NCI-H2081 treated with DMSO at 0.1 percent for 48 hours (cell line): ENCODE results near the gene ADM2.

Experiments
- DNase-seq: peaks from one replicate; lab custom pipeline; 2025; lab: John Stamatoyannopoulos, UW

Gene ADM2

DNA sequence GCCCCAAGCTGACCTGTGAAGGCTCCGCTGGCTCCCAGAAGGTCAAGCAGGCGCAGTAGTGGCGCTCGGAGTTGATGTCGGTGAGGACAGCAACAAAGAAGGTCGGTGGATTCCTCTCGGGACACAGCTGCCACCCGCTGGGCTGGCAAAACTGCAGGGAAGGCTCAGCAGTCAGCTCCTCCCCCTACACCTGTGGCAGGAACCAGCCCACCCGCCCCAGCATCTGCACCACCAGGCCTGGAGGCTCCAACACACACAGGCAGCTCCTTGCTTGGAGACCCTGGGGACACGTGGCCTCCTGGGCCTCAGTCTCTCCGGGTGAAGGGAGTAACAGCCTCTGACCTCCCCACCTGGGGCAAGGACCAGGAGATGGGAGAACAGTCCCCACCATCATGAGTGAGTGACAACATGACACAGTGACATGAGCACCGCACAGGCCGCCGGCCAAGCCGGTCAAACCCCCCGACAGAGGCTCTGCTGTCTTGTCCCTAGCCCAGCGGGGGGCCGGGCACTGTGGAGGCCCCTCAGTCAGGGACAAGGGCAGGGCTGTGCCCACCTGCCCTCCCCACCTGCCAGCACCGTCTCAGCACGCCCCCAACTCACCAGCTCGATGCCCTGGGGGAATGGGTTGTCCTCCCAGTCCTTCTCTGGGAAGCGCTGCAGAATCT is 13.4 kb upstream of the ADM2 start:
- DNase-seq, result no peak

DNA sequence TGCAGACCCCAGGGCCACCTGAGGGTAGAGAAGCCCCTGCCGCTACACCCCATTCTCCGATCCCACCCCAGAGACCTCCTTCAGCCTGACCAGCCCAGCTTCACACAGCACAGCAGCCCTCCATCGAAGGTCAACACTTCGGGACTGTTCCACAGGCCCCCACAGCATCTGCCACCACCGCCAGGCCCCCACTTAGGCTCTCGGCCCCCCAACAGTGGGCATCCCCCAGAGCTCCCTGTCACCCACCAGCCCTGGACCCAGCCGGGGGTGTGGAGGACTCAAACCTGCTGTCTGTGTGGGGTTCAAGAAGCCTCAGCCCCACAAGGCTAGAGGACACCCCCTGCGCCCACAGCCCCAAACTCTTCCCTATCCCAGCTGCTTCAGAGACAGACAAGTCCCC is 12.7 kb upstream of the ADM2 start:
- no peak for DNase-seq

DNA sequence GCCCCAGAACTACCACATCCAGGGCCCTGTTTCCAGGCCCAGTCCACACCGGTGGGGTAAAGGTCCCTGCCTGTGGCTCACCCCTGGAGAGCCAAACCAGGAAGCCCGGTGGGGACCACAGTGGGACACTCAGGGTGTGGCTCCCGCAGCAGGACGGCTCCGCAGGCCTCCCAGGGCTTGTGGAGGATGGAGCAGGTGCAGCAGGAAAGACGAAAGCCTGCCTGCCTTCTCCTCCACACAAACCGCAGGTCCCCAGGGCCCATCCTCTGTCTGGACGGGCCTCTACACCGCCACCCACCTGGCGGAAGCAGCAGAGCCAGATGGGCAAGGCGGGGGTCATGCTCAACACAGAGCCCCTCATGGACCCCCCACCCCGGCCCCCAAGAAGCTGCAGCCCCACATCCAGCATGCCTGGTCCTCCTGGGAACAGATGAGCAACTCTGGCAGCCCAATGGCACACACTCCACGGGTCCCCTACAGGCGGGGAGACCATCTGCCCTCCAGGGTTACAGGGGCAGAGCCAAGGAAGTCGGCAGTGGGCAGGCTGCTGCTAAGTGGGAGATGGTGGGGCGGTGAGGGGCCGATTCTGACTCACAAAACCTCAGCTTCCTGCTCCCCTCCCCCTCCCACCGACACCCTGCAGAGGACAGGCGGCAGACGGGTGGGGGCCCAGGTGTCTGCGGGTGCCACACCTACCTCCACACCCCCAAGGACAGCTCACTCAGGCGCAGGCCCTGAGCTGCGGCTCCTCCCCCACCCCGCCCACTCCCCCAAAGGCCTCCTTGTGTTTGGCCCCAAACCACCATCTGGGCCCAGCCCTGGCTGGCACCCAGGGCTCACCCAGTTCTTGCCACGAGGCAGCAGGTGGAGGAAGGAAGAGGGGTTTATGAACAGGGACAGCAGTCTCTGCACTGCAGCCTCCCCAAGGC is 11.7 kb upstream of the ADM2 start:
- DNase-seq, result no peak

DNA sequence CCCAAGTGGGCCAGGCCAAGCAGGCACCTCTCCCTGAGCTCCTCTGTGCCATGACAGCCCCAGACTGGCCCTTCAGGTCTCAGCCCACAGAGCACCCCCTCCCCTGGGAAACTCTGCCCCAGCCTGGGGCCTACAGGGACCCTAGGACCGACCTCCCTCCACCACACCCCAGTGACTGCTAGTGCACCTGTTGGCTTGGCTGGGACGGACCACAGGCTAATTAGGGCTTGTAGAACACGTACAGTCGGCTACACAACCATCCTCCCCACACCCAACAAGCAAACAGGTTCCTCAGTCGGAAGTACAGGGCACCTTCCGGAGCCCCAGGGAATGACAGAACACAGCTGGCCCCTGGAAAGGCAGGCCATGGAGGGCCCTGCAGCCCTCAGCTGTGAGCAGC is 10.9 kb upstream of the ADM2 start:
- DNase-seq, result no peak

DNA sequence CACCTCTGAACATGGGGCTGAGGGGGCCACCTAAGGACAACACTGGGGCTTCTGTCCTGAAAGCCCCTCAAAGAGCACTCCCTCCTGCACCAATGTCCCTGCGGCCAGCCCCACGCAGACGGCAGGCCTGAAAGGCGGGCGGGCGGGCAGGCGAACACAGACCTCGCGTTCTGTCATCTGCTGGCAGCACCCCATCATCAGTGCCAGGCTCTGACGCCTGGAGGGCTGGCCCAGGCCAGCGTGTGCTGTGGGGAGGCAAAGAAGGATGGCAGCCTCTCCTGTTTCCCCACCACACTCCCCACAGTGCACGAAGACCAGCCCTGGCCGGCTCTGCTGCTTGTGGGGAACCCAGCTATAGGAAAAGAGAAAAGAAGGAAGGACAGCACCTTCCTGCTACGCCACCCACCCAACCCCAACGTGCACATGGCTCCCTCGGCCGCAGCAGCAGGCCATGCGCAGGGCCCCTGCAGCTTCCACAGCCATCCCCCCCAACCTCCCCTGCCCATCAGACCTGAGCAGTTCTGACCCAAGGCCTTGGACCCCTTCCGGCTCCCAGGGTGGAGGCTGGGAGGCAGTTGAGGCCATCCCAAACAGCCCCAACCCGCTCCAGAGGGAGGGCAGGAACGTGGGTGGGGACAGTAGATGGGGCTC is 10.0 kb upstream of the ADM2 start:
- DNase-seq, result no peak

DNA sequence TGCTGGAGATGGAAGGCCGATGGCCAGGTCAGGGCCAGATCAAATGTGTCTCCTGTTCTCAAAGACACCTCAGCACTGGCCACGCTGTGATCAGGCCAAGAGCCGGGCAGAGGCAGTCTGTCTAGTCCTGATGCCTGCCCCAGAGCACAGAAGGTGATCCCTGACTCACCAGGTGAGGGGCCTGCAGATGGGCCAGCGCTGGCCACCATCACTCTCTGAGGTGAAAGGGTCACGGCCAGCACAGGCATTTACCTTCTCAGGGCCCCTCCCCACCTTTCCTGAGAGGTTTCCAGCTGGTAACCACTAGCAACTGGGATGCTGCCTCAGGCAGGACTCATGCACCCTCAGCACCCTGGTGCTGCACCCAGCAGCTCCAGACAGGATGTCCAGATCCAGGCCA is 9.4 kb upstream of the ADM2 start:
- no peak for DNase-seq

DNA sequence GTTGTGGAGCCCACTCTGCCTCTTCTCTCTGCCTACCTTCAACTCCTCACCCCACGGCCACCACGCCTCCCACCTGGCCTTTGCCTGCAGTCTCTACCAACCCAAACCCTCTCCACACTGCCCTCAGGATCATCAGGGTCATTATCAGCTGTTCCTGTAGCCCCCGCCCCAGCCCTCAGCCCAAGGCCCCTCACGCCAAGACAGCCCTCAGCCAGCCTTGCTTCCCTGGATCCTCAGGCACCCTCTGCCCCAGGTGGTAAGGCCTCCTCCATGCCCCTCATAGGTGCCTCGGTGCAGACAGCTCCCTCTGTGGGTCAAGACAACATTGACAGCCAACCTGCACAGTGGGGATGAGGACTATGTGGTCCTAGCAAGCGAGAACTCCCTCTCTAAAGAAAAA is 8.3 kb upstream of the ADM2 start:
- DNase-seq, result no peak

DNA sequence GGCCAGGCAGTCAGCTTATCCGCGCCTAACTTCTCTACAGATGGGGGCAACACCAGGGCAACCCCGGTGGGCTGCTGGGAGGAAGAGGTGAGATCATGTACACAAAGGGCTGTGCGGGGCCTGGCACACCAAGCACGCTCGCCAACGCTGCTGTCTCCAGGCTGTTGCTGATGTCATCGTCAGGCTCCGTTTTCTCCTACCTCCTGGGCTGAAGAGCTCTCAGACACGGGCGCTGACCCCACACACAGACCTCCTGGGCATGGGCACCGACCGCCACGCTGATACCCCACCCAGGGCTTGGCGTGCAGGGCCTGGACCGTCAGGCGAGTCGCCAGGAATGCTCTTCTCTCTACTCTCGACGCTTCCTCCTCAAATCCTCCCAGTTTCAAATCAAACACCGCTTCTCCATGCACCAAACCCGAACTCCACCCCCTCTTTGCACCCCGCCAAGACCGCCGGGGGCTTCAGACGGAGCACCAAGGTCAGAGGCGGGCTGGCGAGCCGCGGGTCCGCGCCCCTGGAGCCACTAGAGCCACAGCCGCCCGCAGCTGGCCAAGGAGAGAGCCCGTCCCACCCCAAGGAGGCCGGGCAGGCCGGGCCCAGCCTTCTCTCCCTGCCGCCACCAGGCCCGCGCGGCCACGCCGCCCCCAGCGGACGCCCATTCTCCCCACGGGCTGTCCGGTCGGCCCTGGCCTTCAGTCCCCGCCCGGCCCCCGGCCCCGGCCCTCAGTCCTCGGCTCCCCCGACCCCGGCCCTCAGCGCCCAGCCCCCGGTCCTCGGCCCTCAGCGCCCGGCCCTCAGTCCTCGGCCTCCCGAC is 7.3 kb upstream of the ADM2 start:
- DNase-seq, result no peak

DNA sequence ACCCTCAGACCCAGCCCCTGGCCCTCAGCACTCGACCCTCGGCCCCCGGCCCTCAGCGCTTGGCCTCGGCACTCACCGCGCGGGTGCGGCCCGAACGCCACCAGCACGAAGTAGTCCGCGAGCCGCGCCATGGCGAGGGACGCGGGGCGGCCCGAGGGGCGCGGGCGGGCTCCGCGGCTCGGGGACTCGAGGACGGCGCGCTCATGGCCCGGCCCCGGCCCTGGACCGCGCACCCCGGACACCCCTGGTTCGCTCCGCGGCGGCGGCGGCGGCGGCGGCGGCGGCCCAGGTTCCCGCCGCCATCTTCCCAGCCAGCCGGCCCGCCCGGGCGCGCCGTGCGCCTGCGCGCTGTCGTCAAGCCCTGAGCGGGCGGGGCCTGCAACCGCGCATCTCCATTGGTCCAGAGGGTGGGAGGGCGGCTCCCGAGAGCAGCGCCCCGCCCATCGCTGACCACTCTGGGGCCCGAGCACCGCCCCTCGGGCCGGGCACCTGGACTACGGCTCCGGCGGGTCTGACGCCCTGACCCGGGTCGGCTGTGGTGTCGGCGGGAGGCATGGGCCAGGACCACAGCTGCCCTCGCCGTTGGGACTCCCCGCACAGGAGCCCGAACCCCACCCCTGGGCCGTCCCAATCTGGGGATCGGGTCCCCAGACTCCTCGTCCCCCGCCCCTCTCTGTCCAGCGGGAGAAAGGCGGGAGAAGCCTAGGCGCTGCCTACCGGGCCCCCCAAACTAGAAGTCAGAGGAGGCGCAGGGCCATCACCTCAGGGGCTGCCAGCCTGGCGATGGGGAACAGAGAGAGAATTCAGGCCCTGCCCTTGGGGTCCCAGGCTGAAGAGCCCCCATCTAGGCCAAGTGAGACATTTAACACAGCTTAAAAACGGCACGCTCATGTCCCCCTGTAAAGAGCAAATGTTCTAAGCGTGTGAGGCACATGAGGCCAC is 6.4 kb upstream of the ADM2 start, which contains the start of gene SBF1:
SBF1 (minus strand) TSS at position 326 of the 942 bp plus-strand sequence; CDS start at position 131, 195 bp downstream.
- DNase-seq, result no peak

DNA sequence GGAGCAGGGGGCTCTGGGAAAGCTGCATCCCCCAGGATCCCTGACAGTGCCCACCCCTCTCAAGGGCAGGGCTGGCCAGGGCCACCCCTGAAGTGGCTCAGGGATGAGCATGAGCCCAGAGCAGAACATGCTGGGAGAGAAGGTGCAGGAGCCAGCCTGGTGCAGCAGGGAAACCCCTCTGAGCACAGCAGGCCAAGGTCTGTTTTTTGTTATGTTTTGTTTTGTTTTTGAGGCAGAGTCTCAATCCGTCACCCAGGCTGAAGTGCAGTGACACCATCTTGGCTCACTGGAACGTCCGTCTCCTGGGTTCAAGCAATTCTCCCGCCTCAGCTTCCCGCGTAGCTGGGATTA is 5.7 kb upstream of the ADM2 start:
- DNase-seq, result no peak

DNA sequence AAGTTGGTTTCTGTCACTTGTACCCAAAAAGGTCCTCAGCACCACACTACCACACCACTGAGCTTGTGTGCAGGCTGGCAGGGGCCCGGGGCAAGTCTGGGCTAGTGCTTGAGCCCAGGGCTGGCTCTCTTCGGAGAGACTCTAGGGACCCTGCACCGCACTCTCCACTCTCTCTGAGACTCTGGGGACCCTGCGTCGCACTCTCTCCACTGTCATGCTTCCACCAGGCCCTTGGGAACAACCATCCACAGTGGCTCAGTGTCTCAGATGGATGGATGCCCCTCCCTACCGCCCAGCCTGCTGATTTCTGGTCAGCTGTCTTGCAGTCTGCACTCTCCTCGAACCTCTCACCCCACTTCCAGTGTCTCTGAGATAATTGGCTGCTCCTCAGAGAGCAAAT is 4.5 kb upstream of the ADM2 start:
- no peak for DNase-seq

DNA sequence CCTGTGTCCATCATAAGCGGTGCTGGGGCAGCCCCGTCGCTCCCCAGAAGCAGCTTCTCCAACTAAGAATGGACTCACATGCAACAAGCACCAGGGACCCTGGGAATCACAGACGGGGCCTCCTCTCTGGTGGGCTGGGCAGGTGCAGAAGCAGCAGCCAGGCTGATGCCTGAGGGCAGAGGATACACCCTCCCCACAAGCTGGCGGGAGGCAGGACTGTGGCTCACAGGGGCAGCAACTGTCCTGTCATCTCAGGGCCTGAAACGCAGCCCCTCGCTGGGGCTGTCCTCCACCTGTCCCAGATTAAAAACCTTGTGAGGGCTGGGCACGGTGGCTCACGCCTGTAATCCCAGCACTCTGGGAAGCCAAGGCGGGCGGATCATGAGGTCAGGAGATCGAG is 3.4 kb upstream of the ADM2 start:
- DNase-seq, result no peak

DNA sequence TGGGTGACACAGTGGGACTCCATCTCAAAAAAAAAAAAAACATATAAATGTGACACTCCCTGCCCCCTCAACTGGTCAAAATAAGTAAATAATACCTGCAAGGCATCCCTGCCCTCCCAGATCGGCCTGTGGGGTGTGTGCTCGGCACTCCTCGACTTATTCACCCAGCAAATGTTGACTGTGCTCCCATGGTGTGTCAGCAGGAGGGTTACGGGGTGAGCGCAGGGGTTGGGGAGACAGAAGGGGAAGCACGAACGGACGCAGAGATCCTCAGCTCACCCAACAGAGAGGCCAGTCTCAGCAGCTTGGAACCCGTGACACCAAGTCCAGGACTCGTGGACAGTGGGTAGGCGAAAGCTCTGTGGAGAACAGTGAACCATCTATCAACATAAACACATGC is 1.6 kb upstream of the ADM2 start:
- DNase-seq, result no peak

DNA sequence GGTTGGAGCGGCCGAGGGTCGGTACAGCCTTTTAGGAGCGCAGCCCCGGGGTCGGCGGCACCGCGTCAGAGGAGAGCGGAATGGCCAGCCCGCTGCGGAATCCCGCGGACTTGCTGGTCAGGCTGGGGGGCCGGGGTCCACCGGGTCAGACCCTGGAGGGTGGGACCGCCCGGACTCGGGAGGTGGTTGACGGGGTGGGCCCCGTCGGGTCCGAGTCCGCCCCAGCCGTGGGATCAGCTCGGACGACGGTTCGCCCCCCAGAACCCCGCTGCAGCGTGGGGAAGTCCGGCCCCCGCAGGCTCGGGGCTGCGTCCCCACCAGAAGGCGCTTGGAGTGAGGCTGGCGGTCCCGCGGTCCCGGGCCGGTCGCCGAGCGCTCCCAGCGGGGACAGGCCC is 301 bp upstream of the ADM2 start:
- no peak for DNase-seq

DNA sequence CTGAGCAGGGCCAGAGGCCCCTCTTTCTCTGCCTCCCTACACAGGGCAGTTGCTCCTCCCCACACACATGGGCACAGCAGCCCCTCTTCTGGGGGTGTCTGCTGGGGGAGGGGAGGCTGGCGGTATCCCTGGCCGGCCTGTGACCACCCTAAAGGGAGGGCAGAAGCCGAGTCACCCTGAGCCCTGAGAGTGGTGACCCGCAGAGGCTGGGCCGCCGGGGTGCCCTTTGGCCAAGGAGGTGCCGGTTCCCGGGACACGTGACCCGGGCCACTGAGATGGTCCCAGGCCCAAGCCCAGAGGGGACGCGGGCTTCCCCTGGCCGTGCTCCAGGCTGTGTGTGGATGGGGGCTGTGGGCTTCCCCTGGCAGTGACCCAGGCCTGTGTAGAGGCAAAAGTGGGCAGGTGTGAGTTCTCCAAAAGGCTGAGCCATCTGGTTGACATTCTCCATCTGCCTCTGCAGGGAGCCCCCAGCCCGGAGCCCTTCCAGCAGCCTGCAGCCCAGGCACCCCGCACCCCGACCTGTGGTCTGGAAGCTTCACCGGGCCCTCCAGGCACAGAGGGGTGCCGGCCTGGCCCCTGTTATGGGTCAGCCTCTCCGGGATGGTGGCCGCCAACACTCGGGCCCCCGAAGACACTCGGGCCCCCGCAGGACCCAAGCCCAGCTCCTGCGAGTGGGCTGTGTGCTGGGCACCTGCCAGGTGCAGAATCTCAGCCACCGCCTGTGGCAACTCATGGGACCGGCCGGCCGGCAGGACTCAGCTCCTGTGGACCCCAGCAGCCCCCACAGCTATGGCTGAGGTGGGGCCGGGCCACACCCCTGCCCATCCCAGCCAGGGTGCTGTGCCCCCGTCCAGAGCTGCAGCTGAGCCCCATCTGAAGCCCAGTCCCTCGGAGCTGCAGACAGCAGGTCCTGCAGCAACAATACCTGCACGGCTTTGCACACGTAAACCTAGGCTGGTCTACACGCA is 1.0 kb downstream of the ADM2 start:
- DNase-seq, result no peak

DNA sequence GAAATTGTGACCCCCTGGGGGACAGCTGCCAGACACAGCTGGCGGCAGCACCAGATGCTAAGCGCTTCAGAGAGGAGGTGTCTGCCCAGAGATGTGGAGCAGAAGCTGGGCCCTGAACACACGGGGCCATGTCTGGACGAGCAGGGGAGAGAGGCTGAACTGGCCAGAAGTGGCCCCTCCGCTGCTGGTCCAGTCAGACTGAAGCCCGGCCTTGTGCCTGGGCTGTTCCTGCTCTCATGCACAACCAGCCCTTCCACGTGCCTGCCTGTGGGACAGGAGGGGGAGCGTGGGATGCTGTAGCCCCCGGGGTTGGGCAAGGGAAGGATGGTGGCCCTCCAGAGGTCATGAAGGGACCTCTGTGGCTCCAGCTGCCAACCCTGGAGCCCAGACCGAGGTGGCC is 1.8 kb downstream of the ADM2 start:
- DNase-seq, result no peak

DNA sequence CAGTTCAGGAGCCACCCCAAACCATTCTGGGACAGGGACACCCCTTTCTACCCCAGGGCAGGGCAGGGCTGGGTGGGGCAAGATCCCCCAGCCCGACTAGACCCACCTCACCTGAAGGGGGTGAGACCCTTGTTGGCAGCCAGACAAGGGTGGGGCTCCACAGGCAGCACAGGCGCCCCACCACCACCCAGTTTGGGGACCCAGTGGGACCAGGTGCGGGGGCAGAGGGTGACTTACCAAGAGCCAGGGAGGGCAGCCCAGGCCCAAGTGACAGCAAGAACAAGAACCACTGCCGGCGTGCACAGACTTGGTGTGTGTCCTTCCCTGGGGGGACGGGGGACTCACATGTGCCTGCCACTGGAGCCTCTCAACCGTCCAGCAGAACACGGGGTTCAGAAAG is 2.2 kb downstream of the ADM2 start:
- DNase-seq, result no peak

DNA sequence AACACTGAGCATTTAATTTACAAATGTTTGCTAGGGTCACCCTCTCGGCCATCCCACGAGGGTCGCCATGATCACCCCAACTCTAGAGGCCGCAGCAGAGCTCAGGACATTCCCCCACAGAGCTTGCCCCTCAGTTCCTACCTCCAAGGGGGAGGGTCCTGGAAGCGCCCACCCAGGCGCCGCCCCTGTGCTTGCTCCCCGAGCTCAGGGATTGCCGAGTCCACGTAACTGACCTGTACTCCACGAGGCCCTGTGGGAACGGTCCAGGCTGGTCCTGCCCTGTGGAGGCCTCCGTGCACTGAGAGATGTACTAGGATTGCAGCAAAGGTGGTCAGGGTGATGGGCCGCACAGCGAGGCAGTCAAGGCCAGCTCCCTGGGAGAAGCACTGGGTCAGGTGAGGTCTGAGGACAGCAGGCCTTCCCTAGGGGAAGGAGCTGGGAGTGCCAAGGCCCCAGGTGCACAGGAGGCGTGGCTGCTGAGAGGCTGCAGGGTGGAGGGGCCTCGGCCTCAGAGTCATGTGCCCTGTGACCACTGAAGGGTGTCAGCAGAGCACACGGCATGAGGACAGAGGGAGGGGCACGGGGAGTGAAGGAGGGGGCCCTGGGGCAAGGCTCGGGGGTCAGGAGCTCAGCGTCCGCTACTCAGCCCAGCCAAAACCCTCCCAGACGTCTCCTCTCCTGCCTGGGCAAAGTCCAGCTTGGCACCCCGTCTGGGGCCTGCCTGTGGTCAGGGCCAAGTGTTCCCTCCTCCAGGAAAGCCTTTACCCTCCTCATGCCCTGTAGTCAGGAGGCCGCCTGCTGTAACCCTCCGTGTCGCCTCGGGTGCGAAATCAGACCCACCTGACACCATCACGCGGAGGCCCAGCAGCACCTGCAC is 2.9 kb downstream of the ADM2 start:
- no peak for DNase-seq
